Lower leg skin (tissue), 4 donors: ENCODE measurements around the gene DCAF11. TPM values are rescaled to one million over a fixed set of nuclear protein-coding genes. Genes with fewer than 3 reads are reported as not detected.

Source experiments
- DNase-seq, 2 donors: peaks; one replicate each; pipeline ENCODE4 v3.0.0-alpha.2; 2019; ENCODE audit warnings: low spot score in 2 of 2
- H3K4me3 ChIP-seq: fragments of 200-600 bp; sonication (generic); 2 replicates; pipeline ENCODE4 v1.5.1; 2017; ENCODE audit warnings: mild to moderate bottlenecking, low read depth; ENCODE audit not compliant: poor library complexity, severe bottlenecking
- POLR2A ChIP-seq, 2 donors: fragments of 450-650 bp; IDR thresholded peaks; one replicate each; pipeline ENCODE4 v1.6.1; 2016 to 2017; ENCODE audit warnings: antibody characterized with exemption in 2 of 2, mild to moderate bottlenecking in 1 of 2, moderate library complexity in 1 of 2
- WGBS, 2 donors: methylation state at CpG; one replicate each; pipeline ENCODE4 v1.1.5; 2018; 5-methylcytosine and 5-hydroxymethylcytosine counted together
- intact Hi-C: fragments of 100-400 bp; cut with DNase I; formaldehyde crosslinking; loops from one replicate; pipeline ENCODE4 v1.15.0; 2023; ENCODE audit warnings: low total_unique reads
- total RNA-seq, 4 donors: library from RNA; depleted of rRNA; stranded (reverse); fragments of >200 nt; gene quantifications; one replicate each; pipeline ENCODE4 v1.1.0, GENCODE V29; 2016
- TF ChIP-seq, protein P1 (sequence below), 3 donors: fragments of 450-650 bp; IDR thresholded peaks; one replicate each; pipeline ENCODE4 v1.5.1; 2016; ENCODE audit warnings: antibody characterized with exemption in 3 of 3, mild to moderate bottlenecking in 3 of 3, moderate library complexity in 2 of 3

Gene DCAF11
- total RNA-seq, 4 donors from 2014 or later = 53.3 to 134 (median 64.3) TPM

DNA sequence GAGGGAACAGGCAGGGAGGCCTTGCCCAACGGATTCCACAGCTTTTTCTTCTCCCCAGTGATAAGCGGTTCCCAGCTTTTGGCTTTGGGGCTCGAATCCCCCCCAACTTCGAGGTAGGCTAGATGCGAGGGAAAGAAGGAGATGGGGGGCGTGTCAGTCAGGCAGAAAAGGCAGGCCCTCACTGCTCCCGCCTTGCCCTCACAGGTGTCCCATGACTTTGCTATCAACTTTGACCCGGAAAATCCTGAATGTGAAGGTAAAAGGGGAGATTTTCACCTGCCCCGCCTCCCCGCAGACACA is 38.3 kb upstream of the DCAF11 start:
- DNase-seq = no peak
- WGBS, 2 donors = 82 to 84% methylated on average over 10 of the region's 10 CpGs
- intact Hi-C loops = no loop called here
- H3K4me3 ChIP-seq = no peak overlapping the region
- TF ChIP-seq POLR2A (IDR thresholded peaks at IDR 0.05) = no peak
- TF ChIP-seq, protein P1, sequence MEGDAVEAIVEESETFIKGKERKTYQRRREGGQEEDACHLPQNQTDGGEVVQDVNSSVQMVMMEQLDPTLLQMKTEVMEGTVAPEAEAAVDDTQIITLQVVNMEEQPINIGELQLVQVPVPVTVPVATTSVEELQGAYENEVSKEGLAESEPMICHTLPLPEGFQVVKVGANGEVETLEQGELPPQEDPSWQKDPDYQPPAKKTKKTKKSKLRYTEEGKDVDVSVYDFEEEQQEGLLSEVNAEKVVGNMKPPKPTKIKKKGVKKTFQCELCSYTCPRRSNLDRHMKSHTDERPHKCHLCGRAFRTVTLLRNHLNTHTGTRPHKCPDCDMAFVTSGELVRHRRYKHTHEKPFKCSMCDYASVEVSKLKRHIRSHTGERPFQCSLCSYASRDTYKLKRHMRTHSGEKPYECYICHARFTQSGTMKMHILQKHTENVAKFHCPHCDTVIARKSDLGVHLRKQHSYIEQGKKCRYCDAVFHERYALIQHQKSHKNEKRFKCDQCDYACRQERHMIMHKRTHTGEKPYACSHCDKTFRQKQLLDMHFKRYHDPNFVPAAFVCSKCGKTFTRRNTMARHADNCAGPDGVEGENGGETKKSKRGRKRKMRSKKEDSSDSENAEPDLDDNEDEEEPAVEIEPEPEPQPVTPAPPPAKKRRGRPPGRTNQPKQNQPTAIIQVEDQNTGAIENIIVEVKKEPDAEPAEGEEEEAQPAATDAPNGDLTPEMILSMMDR (IDR thresholded peaks at IDR 0.05) = no peak

DNA sequence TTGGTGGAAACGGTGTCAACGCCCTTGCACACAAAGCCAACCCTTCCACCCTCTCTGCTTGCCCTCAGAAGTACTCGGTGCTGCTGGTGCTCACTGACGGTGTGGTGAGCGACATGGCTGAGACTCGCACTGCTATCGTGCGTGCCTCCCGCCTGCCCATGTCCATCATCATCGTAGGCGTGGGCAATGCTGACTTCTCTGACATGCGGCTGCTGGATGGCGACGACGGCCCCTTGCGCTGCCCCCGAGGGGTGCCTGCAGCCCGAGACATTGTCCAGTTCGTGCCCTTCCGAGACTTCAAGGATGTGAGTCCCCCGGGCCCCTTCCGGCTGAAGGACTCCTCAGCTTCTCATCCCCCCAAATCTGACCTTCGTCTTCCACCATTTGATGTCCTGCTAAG is 37.5 kb upstream of the DCAF11 start:
- no peak for TF ChIP-seq POLR2A (IDR thresholded peaks at IDR 0.05)
- TF ChIP-seq, protein P1 (IDR thresholded peaks at IDR 0.05) = no peak
- no peak for DNase-seq
- intact Hi-C loops = no loop called here
- H3K4me3 ChIP-seq = no peak overlapping the region
- WGBS, 2 donors = 92% methylated on average over 17 to 23 of the region's 23 CpGs

DNA sequence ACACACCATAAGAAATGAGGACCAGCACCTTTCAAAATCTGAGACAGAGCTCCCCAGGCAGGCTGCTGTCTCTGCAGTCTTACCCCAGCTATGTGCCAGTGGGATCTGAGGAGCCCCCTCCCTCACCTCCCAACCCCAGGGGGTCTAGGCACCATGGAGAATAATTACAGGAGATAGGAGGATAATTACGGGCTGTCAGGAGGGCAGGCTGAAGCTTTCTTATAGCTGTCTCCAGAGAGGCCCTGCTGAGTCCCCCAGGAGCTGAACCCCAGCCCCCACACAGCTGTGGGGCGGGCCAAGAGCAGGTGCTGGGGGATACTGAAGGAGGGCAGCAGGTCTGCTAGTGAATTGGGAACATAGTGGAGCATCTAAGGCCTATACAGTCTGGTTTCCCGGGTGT is 36.4 kb upstream of the DCAF11 start:
- DNase-seq = no peak
- 85 to 87% methylated on average over 3 of the region's 3 CpGs for WGBS, 2 donors
- intact Hi-C loops = no loop called here
- TF ChIP-seq POLR2A (IDR thresholded peaks at IDR 0.05) = no peak
- TF ChIP-seq, protein P1 (IDR thresholded peaks at IDR 0.05) = no peak
- H3K4me3 ChIP-seq = no peak overlapping the region

- H3K4me3 ChIP-seq = no peak overlapping the region
- intact Hi-C loops = no loop called here
- TF ChIP-seq, protein P1 (IDR thresholded peaks at IDR 0.05) = no peak
- TF ChIP-seq POLR2A (IDR thresholded peaks at IDR 0.05) = no peak
- DNase-seq = no peak
- 92 to 94% methylated on average over 9 of the region's 9 CpGs for WGBS, 2 donors
Measured at GRCh38 chr14:24079491-24080141, 35.0 kb upstream of the DCAF11 start.

GRCh38 chr14:24080142-24080530 is 34.4 kb upstream of the DCAF11 start:
- TF ChIP-seq, protein P1 (IDR thresholded peaks at IDR 0.05) = no peak
- TF ChIP-seq POLR2A (IDR thresholded peaks at IDR 0.05) = no peak
- WGBS, 2 donors = 76 to 83% methylated on average over 6 of the region's 6 CpGs
- no peak overlapping the region for H3K4me3 ChIP-seq
- no peak for DNase-seq
- intact Hi-C loops = no loop called here
